NCI-H526 (cell line): Measurements from ENCODE around the gene NSRP1.
"Not testable (repeated sequence)": the region's sequence is repeated elsewhere in the genome, so short reads cannot be mapped to it uniquely, and the experiment has no call there.

Experiments
- DNase-seq, 2 experiments: peaks; one replicate each; lab custom pipeline; 2025; lab: John Stamatoyannopoulos, UW

Gene NSRP1

GRCh38 chr17:30124273-30124796 lies 7.7 kb downstream of the NSRP1 start:
- DNase-seq, result no peak

- no peak for DNase-seq
These were observed 13.5 kb downstream of the NSRP1 start for GRCh38 chr17:30130121-30130520.

- DNase-seq, result no peak
These were observed 16.0 kb downstream of the NSRP1 start for GRCh38 chr17:30132615-30133014.

DNA sequence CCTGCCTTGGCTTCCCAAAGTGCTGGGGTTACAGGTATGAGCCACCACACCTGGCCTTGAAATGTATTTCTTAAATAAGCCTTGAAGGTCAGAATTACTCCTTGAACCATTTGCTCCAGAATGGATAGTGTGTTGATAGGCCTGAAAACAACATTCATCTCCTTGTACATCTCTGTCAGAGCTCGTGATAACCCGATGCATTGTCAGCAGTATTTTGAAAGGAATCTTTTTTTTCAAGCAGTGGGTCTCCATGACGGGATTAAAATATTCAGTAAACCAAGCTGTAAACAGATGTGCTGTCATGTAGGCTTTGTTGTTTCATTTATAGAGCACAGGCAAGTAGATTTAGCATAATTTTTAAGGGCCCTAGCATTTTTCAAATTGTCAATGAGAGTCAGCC lies 16.6 kb downstream of the NSRP1 start:
- DNase-seq, result no peak

GRCh38 chr17:30134551-30134950 lies 17.9 kb downstream of the NSRP1 start:
- DNase-seq, result no peak

GRCh38 chr17:30137158-30137557 lies 20.5 kb downstream of the NSRP1 start:
- DNase-seq, result no peak

DNA sequence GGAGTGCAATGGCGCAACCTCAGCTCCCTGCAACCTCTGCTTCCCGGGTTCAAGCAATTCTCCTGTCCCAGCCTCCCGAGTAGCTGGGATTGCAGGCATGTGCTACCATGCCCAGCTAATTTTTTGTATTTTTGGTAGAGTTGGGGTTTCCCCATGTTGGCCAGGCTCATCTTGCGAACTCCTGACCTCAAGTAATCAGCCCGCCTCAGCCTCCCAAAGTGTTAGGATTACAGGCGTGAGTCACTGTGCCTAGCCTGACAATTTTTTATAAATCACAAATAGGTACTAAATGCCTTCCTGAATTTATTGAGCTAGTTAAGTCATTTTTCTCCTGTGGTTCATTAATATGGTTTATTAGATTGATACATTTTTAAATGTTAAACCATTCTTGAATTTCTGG lies 31.2 kb downstream of the NSRP1 start:
- DNase-seq, result not testable (repeated sequence)

GRCh38 chr17:30148376-30148775 lies 31.8 kb downstream of the NSRP1 start:
- DNase-seq, result no peak

GRCh38 chr17:30151471-30151870 lies 34.9 kb downstream of the NSRP1 start:
- DNase-seq, result no peak

DNA sequence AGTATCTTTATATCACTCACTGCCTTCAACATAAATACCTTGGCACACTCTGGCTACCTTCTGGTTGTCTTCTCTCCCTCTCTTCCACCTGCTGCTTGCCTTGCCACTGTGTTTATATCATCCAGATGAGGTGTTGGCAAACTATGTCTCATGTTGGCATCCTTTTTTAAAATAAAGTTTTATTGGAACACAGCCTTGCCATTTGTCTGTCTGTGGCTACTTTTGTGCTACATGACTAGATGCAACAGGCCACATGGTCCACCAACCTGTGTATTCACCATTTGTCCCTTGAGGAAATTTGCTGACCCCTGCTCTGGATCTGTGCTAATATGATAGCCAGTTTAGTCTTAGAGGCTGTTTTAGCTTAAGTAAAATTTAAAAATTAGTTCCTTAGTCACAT lies 36.8 kb downstream of the NSRP1 start:
- DNase-seq, result no peak

GRCh38 chr17:30155389-30155788 lies 38.8 kb downstream of the NSRP1 start:
- no peak for DNase-seq

DNA sequence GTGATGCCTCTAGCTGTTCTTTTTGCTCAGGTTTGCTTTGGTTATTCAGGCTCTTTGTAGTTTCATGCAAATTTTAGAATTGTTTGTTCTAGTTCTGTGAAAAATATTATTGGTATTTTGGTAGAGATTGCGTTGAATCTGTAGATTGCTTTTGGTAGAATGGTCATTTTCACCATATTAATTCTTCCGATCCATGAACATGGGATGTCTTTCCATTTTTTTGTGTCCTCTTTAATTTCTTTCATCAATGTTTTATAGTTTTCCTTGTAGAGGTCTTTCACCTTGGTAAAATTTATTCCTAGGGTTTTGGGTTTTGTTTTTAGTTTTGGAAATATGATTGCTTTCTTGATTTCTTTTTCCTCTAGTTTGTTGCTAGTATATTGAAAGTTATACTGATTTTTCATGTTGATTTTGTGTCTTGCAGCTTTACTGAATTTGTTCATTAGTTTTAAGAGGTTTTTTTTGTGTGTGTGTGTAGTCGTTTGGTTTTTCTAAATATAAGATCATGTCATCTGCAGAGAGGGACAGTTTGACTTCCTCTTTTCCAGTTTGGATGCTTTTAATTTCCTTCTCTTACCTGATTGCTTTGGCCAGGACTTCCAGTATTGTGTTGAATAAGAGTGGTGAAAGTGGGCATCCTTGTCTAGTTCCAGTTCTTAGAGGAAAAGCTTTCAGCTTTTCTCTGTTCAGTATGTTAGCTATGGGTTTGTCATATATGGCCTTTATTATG lies 42.4 kb downstream of the NSRP1 start:
- no peak for DNase-seq

DNA sequence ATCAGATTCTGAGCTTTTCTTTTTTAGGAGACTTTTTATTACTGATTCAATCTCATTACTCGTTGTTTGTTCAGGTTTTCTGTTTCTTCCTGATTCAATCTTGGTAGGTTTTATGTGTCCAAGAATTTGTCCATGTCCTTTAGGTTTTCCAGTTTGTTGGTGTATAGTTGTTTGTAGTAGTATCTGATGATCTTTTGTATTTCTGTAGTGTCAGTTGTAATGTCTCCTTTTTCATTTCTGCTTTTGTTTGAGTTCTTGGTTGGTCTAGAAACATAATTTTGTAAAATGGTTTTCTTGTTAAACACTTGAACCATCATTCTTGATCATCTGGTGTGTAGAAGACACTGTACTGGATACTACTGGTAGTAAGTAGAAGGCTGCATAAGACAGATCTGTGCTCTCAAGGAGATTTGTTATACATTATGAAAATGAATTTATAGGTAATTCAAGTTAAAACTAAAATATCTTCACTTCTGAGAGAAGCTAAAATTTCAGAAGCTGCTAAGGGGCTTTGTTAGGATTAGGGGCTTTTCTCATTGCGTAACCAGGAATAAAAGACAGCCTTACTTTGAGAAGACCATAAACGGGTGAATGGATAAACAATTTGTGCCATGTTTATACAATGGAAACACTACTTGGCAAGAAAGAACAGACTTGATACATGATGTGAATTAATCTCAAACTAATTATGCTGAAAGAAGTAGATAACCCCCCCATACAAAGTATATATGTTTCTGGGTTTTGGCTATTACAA lies 44.0 kb downstream of the NSRP1 start:
- DNase-seq, result no peak

DNA sequence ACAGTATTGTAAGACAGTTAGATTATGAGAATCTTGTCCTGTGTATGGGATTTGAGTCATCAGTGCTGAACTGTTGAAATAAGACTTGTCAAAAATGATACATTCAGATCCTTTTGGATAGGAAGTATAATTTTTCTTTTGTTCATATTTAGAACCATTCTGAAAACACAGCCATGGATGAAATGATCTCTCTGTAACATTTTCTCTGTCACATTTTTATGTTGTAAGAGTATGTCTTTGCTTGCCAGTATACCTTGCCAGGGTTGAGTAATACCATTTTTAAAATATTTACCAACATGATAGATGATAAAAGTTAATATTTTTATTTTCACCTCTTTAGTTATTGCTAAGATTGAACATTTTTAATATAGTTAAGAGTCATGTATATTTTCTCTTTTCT lies 45.0 kb downstream of the NSRP1 start:
- no peak for DNase-seq

DNA sequence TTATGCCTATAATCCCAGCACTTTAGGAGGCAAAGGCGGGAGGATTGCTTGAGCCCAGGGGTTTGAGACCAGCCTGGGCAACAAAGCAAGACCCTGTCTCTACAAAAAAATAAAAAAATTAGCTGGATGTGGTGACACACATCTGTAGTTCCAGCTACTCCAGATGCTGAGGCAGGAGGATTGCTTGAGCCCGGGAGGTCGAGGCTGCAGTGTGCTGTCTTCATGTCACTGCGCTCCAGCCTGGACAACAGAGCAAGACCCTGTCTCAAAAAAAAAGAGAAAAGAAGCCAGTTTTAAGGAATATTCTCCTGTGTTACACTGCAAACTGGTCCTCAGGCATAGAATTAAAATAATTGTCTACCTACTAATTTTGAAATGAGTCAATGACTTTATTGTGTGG lies 47.9 kb downstream of the NSRP1 start:
- no peak for DNase-seq

DNA sequence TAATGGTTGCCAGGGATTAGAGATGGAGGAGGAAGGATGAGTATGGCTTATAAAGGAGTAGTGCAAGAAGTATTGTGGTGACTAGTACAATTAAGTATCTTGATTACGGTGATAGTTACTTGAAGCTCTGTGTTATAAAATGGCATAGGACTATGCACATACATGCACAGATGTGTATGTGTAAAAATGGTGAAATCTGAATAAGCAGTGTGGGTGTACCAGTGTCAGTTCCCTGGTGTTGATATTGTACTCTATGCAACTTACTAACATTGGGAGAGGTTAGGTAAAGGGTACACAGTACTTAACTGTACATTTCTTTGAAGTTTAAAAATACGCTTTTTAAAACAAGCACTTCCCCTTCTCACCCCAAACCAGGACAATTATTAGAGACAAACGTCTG lies 48.5 kb downstream of the NSRP1 start:
- DNase-seq, result no peak

DNA sequence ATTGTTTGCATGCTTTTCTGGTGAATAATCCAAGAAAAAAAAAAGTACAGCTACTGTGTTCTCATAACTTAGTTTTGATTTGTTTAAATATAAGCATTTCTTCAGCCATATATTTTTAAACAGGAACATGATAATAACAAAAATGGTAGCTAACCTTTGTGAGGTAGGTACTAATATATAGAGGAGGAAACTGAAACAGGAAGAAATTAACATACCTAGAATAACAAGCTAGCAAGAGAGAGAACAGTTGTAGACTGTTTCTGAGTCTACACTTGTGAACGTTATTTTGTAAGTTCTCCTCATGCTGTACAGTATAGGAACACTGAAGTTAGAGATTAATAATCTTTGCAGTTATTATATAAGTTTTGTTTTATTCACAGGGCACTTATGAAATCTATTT lies 49.3 kb downstream of the NSRP1 start:
- no peak for DNase-seq

DNA sequence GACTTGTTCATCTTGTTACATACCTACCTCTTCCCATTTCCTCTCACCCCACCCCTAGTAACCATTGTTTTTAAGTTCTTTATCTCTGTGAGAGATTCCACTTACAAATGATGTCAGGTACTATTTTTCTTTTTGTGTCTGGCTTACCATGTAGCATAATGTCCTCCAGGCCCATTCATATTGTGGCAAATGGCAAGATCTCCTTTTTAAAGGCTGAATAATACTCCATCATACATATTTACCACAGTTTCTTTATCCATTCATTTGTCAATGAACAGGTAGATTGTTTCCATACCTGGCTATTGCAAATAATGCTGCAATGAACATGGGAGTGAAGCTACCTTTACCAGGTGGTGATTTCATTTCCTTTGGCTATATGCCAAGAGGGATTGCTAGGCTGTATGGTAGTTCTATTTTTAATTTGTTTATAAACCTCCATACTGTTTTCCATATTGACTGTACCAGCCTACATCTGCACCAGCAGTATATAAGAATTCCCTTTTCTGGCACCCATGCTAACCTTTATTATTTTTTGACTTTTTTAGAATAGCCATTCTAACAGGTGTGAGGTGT lies 53.9 kb downstream of the NSRP1 start:
- DNase-seq, result no peak

- no peak for DNase-seq
These were observed 55.9 kb downstream of the NSRP1 start for GRCh38 chr17:30172560-30172959.

DNA sequence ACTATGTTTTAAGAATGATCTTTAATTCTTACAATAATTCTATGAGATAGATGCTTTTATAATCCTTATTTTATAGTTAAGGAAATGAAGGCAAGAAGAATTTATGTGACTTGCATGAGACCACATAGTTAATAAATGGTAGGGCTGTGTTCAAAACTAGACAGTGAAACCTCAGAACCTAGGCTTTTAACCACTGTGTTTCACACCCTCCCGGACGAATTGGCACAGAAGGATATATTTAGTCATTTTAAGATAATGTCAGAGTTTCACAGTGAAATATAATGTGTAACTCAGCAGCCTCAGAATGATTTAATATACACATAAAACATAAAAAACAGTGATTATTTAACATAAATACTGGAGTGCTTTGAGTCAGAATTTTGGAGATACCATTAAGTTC lies 57.0 kb downstream of the NSRP1 start:
- DNase-seq, result no peak

DNA sequence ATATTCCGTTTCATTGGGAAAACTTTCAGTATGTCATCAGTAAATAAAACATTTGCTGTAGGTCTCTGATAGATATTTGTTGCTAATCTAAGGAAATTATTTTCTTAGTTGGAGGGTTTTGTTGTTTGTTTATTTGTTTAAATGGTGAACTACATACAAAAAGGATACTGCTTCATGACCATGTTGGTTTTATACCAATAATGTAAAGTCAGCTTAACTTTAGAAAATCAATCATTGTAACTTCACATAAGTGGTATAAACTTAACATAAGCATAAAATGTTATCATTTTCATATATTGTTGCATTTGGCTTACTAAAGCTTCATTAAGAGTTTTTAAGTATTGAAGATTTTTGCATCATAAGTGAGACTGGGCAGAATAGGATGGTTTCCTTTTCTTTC lies 57.9 kb downstream of the NSRP1 start:
- DNase-seq, result no peak

GRCh38 chr17:30176855-30177254 lies 60.2 kb downstream of the NSRP1 start:
- DNase-seq, result no peak

DNA sequence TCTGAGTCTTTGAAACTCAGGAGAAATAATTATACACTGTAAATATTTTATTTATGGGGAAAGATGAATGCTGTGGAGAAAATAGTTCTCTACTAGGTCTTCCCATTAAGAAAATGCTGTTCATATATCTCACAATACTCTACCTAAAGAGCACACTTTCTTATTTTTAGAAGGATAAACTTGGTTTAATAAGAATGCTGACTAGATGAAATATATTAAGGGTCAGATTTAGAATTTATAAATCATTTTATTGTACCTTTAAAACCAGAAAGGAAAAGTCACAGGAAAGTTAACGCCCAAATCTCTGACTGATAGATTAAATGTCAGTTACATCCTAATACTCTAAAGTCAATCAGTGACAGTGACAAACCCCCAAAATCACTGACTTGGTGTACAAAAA lies 70.1 kb downstream of the NSRP1 start:
- no peak for DNase-seq
